Activated T-helper 9 cell treated with anti-CD3 and anti-CD28 coated beads, Interleukin-2, amount 50 U/mL, for 16 hours (primary cell): Measurements from ENCODE around the gene PSAPL1.

Experiments used
- DNase-seq: peaks from one replicate; pipeline ENCODE4 v3.0.0-alpha.2; 2020; ENCODE audit warnings: low read depth

The PSAPL1 gene

GRCh38 chr4:7430965-7431695 lies 3.6 kb downstream of the PSAPL1 start:
- no peak for DNase-seq

GRCh38 chr4:7430368-7430964 lies 4.3 kb downstream of the PSAPL1 start:
- no peak for DNase-seq

GRCh38 chr4:7429601-7430078 lies 5.1 kb downstream of the PSAPL1 start:
- no peak for DNase-seq

GRCh38 chr4:7429069-7429416 lies 5.7 kb downstream of the PSAPL1 start:
- DNase-seq: no peak

- DNase-seq: no peak
These were observed 6.3 kb downstream of the PSAPL1 start for GRCh38 chr4:7428261-7429068.

- no peak for DNase-seq
These were observed 6.9 kb downstream of the PSAPL1 start for GRCh38 chr4:7427831-7428260.

GRCh38 chr4:7427361-7427760 lies 7.4 kb downstream of the PSAPL1 start:
- no peak for DNase-seq

GRCh38 chr4:7426525-7427171 lies 8.1 kb downstream of the PSAPL1 start:
- no peak for DNase-seq

GRCh38 chr4:7425591-7426468 lies 8.9 kb downstream of the PSAPL1 start:
- DNase-seq: no peak

GRCh38 chr4:7425124-7425523 lies 9.6 kb downstream of the PSAPL1 start:
- no peak for DNase-seq

- no peak for DNase-seq
These were observed 10.1 kb downstream of the PSAPL1 start for GRCh38 chr4:7424553-7425111.

- no peak for DNase-seq
These were observed 10.8 kb downstream of the PSAPL1 start for GRCh38 chr4:7423801-7424552.

- no peak for DNase-seq
These were observed 11.3 kb downstream of the PSAPL1 start for GRCh38 chr4:7423391-7423790.

- DNase-seq: no peak
These were observed 11.9 kb downstream of the PSAPL1 start for GRCh38 chr4:7422898-7423180.

GRCh38 chr4:7422151-7422897 lies 12.4 kb downstream of the PSAPL1 start:
- no peak for DNase-seq

GRCh38 chr4:7421356-7422150 lies 13.2 kb downstream of the PSAPL1 start:
- no peak for DNase-seq

GRCh38 chr4:7420661-7421040 lies 14.1 kb downstream of the PSAPL1 start:
- DNase-seq: no peak

- DNase-seq: no peak
These were observed 14.6 kb downstream of the PSAPL1 start for GRCh38 chr4:7419961-7420660.
